Stimulated activated CD4-positive, alpha-beta T cell treated with anti-CD3 and anti-CD28 coated beads, Interleukin-4, amount 100 ng/mL, for 48 hours (primary cell): ENCODE measurements around the gene TTC17.

Source experiments
- DNase-seq, 2 donors: peaks; one replicate each; pipeline ENCODE4 v3.0.0-alpha.2; 2020; ENCODE audit warnings: low read depth in 2 of 2

The TTC17 gene

DNA sequence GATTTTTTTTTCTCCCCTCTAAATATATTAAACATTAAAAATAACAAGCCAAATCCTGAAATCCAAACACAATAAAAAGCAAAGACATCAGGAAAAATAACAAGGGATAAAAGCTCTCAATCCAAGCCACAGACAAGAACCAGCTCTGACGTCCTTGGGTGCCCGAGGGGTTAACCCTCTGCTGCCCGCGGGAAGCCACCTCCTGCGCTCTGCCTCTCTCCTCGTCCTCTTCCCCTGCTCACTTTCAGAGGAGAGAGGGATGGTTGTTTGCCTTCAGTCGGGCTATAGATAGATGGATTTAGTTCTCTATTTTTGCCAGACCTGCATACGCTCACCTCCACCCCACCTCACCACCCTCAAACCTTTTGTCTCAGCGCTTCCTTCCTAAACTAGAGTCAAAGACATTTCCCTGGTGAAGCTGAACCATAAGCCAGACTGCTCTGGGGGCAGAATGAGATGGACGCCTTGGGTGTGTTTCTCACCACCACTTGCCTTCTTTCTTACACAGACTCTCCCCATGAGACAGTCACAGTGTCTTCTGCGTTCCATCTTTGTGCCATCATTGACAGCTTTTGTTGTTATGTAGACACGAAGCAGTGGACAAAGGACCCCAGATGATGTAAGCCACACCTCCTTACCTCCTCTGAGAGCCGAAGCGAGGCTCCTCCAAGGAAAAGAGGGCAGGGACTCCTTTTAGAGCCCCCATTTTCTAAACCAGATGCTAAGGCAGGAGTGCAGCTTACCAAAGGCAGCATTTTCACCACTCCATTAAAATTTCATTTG is 179.3 kb downstream of the TTC17 start:
- DNase-seq = no peak

DNA sequence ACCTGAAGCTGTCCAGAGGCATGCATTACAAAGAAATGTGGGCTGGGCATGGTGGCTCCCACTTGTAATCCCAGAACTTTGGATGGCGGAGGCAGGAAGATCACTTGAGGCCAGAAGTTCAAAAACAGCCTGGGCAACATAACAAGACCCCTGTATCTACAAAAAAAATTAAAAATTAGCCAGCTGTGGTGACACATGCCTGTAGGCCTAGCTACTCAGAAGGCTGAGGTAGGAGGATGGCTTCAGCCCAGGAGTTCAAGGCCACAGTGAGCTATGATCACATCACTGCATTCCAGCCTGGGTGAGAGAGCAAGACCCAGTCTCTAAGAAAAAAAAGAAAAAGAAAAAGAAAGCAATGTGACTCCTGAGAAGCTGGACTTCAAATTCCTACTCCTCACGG is 183.3 kb downstream of the TTC17 start:
- no peak for DNase-seq

DNA sequence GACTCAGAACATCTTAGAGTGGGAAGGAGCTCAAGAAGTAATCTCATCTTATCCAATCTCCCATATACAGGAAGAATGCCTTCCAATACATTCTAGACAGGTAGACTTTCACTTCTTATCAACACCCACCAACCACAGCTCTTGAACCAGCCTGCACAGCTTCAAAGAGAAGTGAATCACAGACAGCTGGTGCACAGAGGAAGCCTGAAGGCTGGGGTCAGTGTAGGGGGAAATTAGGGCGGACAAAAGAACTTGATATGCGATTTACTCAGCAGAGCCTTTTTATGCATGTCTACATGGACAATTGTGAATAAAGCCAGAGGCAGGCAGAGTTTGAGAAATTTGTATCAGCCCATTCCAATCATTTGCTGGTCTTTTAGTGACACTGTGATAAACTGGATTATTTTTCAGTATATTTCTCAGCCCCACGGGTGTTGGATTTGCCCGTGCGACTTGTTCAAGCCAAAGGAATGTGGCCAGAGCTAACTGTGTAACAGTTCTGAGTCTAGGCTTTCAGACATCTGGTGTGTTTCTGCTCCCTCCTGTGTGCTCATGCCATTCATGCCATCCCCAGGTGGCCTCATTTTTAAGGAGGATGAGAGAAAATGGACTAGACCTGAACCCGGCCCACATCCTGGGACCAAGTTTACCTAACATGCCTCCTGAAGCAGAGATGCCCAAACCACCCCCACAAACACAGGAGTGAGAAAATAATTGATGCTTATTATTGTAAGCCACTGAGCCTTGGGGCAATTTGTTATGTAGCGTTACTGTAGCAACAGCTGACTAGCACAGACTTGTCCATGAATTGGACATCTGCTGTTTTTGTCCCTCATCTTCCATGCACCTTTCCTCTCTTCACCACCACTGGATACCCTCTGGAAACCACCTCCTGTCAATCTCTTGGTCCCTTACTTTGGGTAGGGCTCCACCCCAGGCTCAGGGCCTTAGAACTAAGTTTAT is 184.3 kb downstream of the TTC17 start:
- DNase-seq = no peak
